ENCODE measurements around the gene CDC40. TPM values are rescaled to one million over a fixed set of nuclear protein-coding genes. Genes with fewer than 3 reads are reported as not detected.

Gene CDC40
- total RNA-seq, 1 experiment from 2014 or later = 26.2 TPM

DNA sequence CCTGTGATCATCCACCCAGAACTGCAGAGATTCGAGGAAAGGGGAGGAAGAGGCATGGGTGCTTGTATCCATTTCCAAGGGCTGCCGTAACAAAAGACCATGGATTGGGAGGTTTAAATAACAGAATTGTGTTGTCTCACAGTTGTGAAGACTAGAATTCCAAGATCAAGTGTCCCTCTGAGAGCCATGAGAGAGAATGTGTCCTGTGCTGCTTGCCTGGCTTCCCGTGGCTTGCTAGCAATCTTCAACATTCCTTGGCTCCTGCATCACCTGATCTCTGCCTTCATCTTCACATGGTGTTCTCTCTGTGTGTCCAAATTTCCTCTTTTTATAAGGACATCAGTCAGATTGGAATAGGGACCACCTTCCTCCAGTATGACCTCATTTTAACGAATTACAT lies 69.8 kb downstream of the CDC40 start:
- no peak overlapping the region for H3K27ac ChIP-seq (ENCODE audit: low read depth, low read length)
- intact Hi-C loops (cut with micrococcal nuclease) = no loop called here
- H4K20me1 ChIP-seq (ENCODE audit: insufficient read depth) = no peaks in the 10 kb centered on the region
- no peak overlapping the region for H3K4me2 ChIP-seq (ENCODE audit: low read length)
- no peak for DNase-seq (ENCODE audit: low read depth, low spot score)
- ATAC-seq = no peak
- no peaks in the 10 kb centered on the region for H3K4me1 ChIP-seq (ENCODE audit: control insufficient read depth in 1 of 2, insufficient read depth in 2 of 2, low read length in 2 of 2)
- ChIA-PET POLR2A (no interaction called here), CTCF (no interaction called here), RAD21 (ENCODE audit: low non-redundant PET in 1 of 2, low total read pairs in 2 of 2, uncharacterized antibody in 2 of 2, unreplicated experiment in 2 of 2) (no interaction called here)
- H3K36me3 ChIP-seq (ENCODE audit: control insufficient read depth in 1 of 2, insufficient read depth in 2 of 2, low read length in 2 of 2) = no peaks in the 10 kb centered on the region
- H3K4me3 ChIP-seq (replicated peaks in 1 of 2; ENCODE audit: low read depth in 1 of 2, low read length in 2 of 2) = no peak overlapping the region
- H3K9ac ChIP-seq (ENCODE audit: low read length) = no peak overlapping the region
- no peaks in the 10 kb centered on the region for H3K9me2 ChIP-seq (ENCODE audit: insufficient read depth)
- no peak overlapping the region for H2AFZ ChIP-seq (ENCODE audit: low read depth, low read length, poor library complexity, severe bottlenecking)
- no peaks in the 10 kb centered on the region for H3K79me2 ChIP-seq (ENCODE audit: insufficient read depth, low read length)
- BruUV-seq (replicated peaks) = no TSS peak
- no peaks in the 10 kb centered on the region for H3K9me3 ChIP-seq (ENCODE audit: control insufficient read depth in 1 of 2, insufficient read depth in 1 of 2, low read depth in 1 of 2, low read length in 2 of 2)
- TF ChIP-seq SIN3A (IDR thresholded peaks at IDR 0.05; ENCODE audit: low read depth) = no peak
- H3K27me3 ChIP-seq (ENCODE audit: insufficient read depth, low read length) = no peaks in the 10 kb centered on the region

DNA sequence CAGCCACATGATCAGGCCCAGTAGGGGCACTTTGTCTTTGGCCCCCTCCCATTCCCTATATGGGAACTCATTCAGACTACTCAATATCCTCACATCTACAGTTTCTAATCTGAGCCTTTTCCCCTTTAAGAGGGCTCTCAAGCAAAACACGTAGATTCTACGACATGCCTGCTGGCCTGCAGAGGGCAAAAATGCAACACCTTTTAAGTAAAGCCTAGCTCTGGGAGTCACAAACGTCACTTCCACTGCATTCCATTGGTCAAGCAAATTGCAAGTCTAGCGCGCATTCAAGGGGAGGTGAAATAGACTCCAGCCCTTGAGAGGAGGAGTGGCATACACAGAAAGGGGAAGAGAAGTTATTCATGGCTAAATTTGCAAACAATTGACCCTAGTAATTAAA lies 70.6 kb downstream of the CDC40 start:
- Histone ChIP-seq H3K4me3 (replicated peaks in 1 of 2; ENCODE audit: low read depth in 1 of 2, low read length in 2 of 2) (no peak overlapping the region), H4K20me1 (ENCODE audit: insufficient read depth) (no peaks in the 10 kb centered on the region), H3K27ac (ENCODE audit: low read depth, low read length) (no peak overlapping the region), H3K36me3 (ENCODE audit: control insufficient read depth in 1 of 2, insufficient read depth in 2 of 2, low read length in 2 of 2) (no peaks in the 10 kb centered on the region), H3K9me3 (ENCODE audit: control insufficient read depth in 1 of 2, insufficient read depth in 1 of 2, low read depth in 1 of 2, low read length in 2 of 2) (no peaks in the 10 kb centered on the region), H3K4me1 (ENCODE audit: control insufficient read depth in 1 of 2, insufficient read depth in 2 of 2, low read length in 2 of 2) (no peaks in the 10 kb centered on the region), H3K79me2 (ENCODE audit: insufficient read depth, low read length) (no peaks in the 10 kb centered on the region), H3K4me2 (ENCODE audit: low read length) (no peak overlapping the region), H3K9me2 (ENCODE audit: insufficient read depth) (no peaks in the 10 kb centered on the region), H3K9ac (ENCODE audit: low read length) (no peak overlapping the region), H3K27me3 (ENCODE audit: insufficient read depth, low read length) (no peaks in the 10 kb centered on the region), H2AFZ (ENCODE audit: low read depth, low read length, poor library complexity, severe bottlenecking) (no peak overlapping the region)
- CTCF ChIA-PET = no interaction called here
- BruUV-seq (replicated peaks) = no TSS peak
- no peak for DNase-seq (ENCODE audit: low read depth, low spot score)
- intact Hi-C loops (cut with micrococcal nuclease) = no loop called here
- RAD21 ChIA-PET (ENCODE audit: low non-redundant PET in 1 of 2, low total read pairs in 2 of 2, uncharacterized antibody in 2 of 2, unreplicated experiment in 2 of 2) = no interaction called here
- ATAC-seq = no peak
- POLR2A ChIA-PET = no interaction called here
- TF ChIP-seq YY1 (IDR thresholded peaks at IDR 0.05; ENCODE audit: extremely low read depth, insufficient replicate concordance, low read depth, low read length) = no peak
- TF ChIP-seq, protein P1, sequence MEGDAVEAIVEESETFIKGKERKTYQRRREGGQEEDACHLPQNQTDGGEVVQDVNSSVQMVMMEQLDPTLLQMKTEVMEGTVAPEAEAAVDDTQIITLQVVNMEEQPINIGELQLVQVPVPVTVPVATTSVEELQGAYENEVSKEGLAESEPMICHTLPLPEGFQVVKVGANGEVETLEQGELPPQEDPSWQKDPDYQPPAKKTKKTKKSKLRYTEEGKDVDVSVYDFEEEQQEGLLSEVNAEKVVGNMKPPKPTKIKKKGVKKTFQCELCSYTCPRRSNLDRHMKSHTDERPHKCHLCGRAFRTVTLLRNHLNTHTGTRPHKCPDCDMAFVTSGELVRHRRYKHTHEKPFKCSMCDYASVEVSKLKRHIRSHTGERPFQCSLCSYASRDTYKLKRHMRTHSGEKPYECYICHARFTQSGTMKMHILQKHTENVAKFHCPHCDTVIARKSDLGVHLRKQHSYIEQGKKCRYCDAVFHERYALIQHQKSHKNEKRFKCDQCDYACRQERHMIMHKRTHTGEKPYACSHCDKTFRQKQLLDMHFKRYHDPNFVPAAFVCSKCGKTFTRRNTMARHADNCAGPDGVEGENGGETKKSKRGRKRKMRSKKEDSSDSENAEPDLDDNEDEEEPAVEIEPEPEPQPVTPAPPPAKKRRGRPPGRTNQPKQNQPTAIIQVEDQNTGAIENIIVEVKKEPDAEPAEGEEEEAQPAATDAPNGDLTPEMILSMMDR (IDR thresholded peaks at IDR 0.05 in 2 of 3, conservative IDR thresholded peaks at IDR 0.05 in 1 of 3; ENCODE audit: borderline replicate concordance in 1 of 3, insufficient read depth in 1 of 3, low read depth in 2 of 3, low read length in 2 of 3) = no peak
- no peak for TF ChIP-seq RAD21 (IDR thresholded peaks at IDR 0.05; ENCODE audit: low read depth)
- TF ChIP-seq, protein P2, sequence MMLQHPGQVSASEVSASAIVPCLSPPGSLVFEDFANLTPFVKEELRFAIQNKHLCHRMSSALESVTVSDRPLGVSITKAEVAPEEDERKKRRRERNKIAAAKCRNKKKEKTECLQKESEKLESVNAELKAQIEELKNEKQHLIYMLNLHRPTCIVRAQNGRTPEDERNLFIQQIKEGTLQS (IDR thresholded peaks at IDR 0.05) = no peak
- no peak for TF ChIP-seq SRF (IDR thresholded peaks at IDR 0.05; ENCODE audit: low read depth)
- TF ChIP-seq SP1 (IDR thresholded peaks at IDR 0.05; ENCODE audit: low read depth) = no peak
- no peak for TF ChIP-seq EGR1 (IDR thresholded peaks at IDR 0.05; ENCODE audit: low read depth)

Measured in HCT116 (cell line).